ENCODE results near the gene TUBB3. TPM values are rescaled to one million over a fixed set of nuclear protein-coding genes. Genes with fewer than 3 reads are reported as not detected.

TUBB3 gene
- total RNA-seq, 1 experiment from 2014 or later, result 164 TPM

GRCh38 chr16:89944773-89945172 lies 21.6 kb downstream of the TUBB3 start:
- Histone ChIP-seq H2BK12ac (ENCODE audit: insufficient read length, low read depth, low read length) (no peak overlapping the region), H3T11ph (ENCODE audit: low read length) (no peak overlapping the region), H3K23me2 (ENCODE audit: insufficient read length, low read depth, low read length, poor library complexity, severe bottlenecking) (no peaks in the 10 kb centered on the region), H2AK5ac (ENCODE audit: insufficient read length, low read length) (no peak overlapping the region), H3K18ac (ENCODE audit: insufficient read length, low read depth, low read length) (no peak overlapping the region), H3K9me3 (ENCODE audit: control insufficient read depth, low read depth, low read length) (no peaks in the 10 kb centered on the region), H3K27ac (ENCODE audit: insufficient read length, low read depth, low read length) (no peak overlapping the region), H2BK120ac (ENCODE audit: low read depth, low read length, poor library complexity, severe bottlenecking) (no peak overlapping the region), H3K4me2 (ENCODE audit: insufficient read depth, insufficient read length, low read length) (no peak overlapping the region), H2BK20ac (ENCODE audit: low read depth, low read length, poor library complexity, severe bottlenecking) (no peak overlapping the region), H4K91ac (ENCODE audit: insufficient read length, low read depth, low read length) (no peak overlapping the region), H4K5ac (ENCODE audit: insufficient read length, low read depth, low read length) (no peak overlapping the region), H3K4ac (ENCODE audit: low read depth, low read length) (no peak overlapping the region), H3K4me1 (ENCODE audit: insufficient read depth, low read length) (no peaks in the 10 kb centered on the region), H2BK5ac (ENCODE audit: insufficient read length, low read length) (no peak overlapping the region), H2AFZ (ENCODE audit: low read length) (no peak overlapping the region), H3K23ac (ENCODE audit: insufficient read length, low read depth, low read length) (no peak overlapping the region), H3K27me3 (ENCODE audit: insufficient read depth, low read length) (peaks cover 8% of the 10 kb centered on the region; the same call in 1 of the 2 replicates), H3K56ac (ENCODE audit: insufficient read length, low read depth, low read length) (no peak overlapping the region), H2BK15ac (ENCODE audit: low read depth, low read length) (no peak overlapping the region), H3K79me2 (ENCODE audit: insufficient read depth, low read length) (no peaks in the 10 kb centered on the region), H3K14ac (ENCODE audit: insufficient read depth, low read length) (no peak overlapping the region), H4K20me1 (ENCODE audit: control insufficient read depth, insufficient read depth, insufficient read length) (no peaks in the 10 kb centered on the region), H4K8ac (replicated peaks; ENCODE audit: insufficient read length, low read depth, low read length) (no peak overlapping the region), H3K79me1 (ENCODE audit: insufficient read depth, low read depth, low read length, poor library complexity, severe bottlenecking) (no peaks in the 10 kb centered on the region), H3K9ac (ENCODE audit: extremely low read depth, insufficient read length, low read length) (no peak overlapping the region)
- no peak overlapping the region for H3K27ac Mint-ChIP-seq
- H3K9me3 Mint-ChIP-seq, result peaks cover 0 to 4% of the 10 kb centered on the region in 2 experiments; a peak in 2 of 5 replicates
- peaks cover 45% of the 10 kb centered on the region for H3K27me3 Mint-ChIP-seq (ENCODE audit: low read depth)
- TF ChIP-seq, protein P1, sequence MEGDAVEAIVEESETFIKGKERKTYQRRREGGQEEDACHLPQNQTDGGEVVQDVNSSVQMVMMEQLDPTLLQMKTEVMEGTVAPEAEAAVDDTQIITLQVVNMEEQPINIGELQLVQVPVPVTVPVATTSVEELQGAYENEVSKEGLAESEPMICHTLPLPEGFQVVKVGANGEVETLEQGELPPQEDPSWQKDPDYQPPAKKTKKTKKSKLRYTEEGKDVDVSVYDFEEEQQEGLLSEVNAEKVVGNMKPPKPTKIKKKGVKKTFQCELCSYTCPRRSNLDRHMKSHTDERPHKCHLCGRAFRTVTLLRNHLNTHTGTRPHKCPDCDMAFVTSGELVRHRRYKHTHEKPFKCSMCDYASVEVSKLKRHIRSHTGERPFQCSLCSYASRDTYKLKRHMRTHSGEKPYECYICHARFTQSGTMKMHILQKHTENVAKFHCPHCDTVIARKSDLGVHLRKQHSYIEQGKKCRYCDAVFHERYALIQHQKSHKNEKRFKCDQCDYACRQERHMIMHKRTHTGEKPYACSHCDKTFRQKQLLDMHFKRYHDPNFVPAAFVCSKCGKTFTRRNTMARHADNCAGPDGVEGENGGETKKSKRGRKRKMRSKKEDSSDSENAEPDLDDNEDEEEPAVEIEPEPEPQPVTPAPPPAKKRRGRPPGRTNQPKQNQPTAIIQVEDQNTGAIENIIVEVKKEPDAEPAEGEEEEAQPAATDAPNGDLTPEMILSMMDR (conservative IDR thresholded peaks at IDR 0.05), result no peak
- no CpG with 5 or more reads among the region's 5 CpGs for WGBS (ENCODE audit: extremely low coverage, insufficient read length, low lambda C conversion rate)
- H3K4me1 Mint-ChIP-seq, result peaks cover 0 to 8% of the 10 kb centered on the region in 2 experiments; a peak in 2 of 4 replicates
- H3K4me3 Mint-ChIP-seq, result no peak overlapping the region
- DNase-seq, result no peak
- H3K36me3 Mint-ChIP-seq (ENCODE audit: insufficient read depth in 1 of 3, low read depth in 3 of 3), result no peaks in the 10 kb centered on the region; a peak in 1 of 7 replicates
